Upper lobe of left lung (tissue), 6 donors: ENCODE data around the gene AMTN. TPM values are rescaled to one million over a fixed set of nuclear protein-coding genes. Genes with fewer than 3 reads are reported as not detected.

Experiments used
- ATAC-seq, 2 donors: fragments of 200-7000 bp; cut with Tn5 transposase; one replicate each; pipeline ENCODE4 v1.9.1; 2022; ENCODE audit warnings: mild to moderate bottlenecking in 2 of 2, moderate library complexity in 2 of 2; ENCODE audit not compliant: low FRiP score in 2 of 2
- DNase-seq, 2 donors: peaks; one replicate each; pipeline ENCODE4 v3.0.0-alpha.2; 2019 to 2020
- H3K27ac ChIP-seq, 4 donors: fragments of 200-600 bp; sonication (generic); one replicate each; pipeline ENCODE4 v1.5.1; 2016 to 2019
- H3K27me3 ChIP-seq, 4 donors: fragments of 200-600 bp; sonication (generic); one replicate each; pipeline ENCODE4 v1.5.1; 2017 to 2019
- H3K36me3 ChIP-seq, 4 donors: fragments of 200-600 bp; sonication (generic); one replicate each; pipeline ENCODE4 v1.5.1; 2016 to 2019
- H3K4me1 ChIP-seq, 4 donors: fragments of 200-600 bp; sonication (generic); one replicate each; pipeline ENCODE4 v1.5.1; 2018 to 2019
- H3K4me3 ChIP-seq, 4 donors: fragments of 200-600 bp; sonication (generic); one replicate each; pipeline ENCODE4 v1.5.1; 2017 to 2019; ENCODE audit warnings: mild to moderate bottlenecking in 2 of 4, moderate library complexity in 1 of 4
- H3K9me3 ChIP-seq, 4 donors: fragments of 200-600 bp; sonication (generic); one replicate each; pipeline ENCODE4 v1.5.1; 2018 to 2019
- CTCF ChIP-seq, 6 experiments: fragments of 450-650 bp in 4 of 6; fragments of 200-600 bp in 2 of 6; sonication (generic) in 2 of 6; IDR thresholded peaks; one replicate each; pipeline ENCODE4 v1.5.1; 2016 to 2019; ENCODE audit warnings: antibody characterized with exemption in 6 of 6
- EP300 ChIP-seq, 4 donors: sonication (generic); formaldehyde crosslinking; IDR thresholded peaks; one replicate each; pipeline ENCODE4 v1.5.1; 2017; ENCODE audit warnings: antibody characterized with exemption in 4 of 4, control low read depth in 2 of 4
- POLR2A ChIP-seq, 4 donors: fragments of 450-650 bp; IDR thresholded peaks; one replicate each; pipeline ENCODE4 v1.5.1; 2016 to 2017; ENCODE audit warnings: antibody characterized with exemption in 4 of 4, mild to moderate bottlenecking in 2 of 4
- POLR2AphosphoS5 ChIP-seq, 2 donors: sonication (generic); formaldehyde crosslinking; IDR thresholded peaks; one replicate each; pipeline ENCODE4 v1.5.1; 2017; ENCODE audit warnings: antibody characterized with exemption in 2 of 2
- WGBS, 2 donors: methylation state at CpG; one replicate each; pipeline ENCODE4 v1.1.5; 2017 to 2018; 5-methylcytosine and 5-hydroxymethylcytosine counted together
- total RNA-seq, 6 donors: library from RNA; depleted of rRNA in 4 of 6; stranded (reverse); fragments of >200 nt in 4 of 6; gene quantifications; one replicate each; pipeline versions ENCODE4 v1.1.0 to v1.2.1, GENCODE V29; 2016 to 2021
- donor health status: DM: no; HTN: no; CAD: no; lungs with moderate emphysema.
- donor health status: DM: no; HTN: yes; CAD: no; lungs with severe emphysema.

AMTN gene
- total RNA-seq, 6 donors from 2014 or later = not detected

DNA sequence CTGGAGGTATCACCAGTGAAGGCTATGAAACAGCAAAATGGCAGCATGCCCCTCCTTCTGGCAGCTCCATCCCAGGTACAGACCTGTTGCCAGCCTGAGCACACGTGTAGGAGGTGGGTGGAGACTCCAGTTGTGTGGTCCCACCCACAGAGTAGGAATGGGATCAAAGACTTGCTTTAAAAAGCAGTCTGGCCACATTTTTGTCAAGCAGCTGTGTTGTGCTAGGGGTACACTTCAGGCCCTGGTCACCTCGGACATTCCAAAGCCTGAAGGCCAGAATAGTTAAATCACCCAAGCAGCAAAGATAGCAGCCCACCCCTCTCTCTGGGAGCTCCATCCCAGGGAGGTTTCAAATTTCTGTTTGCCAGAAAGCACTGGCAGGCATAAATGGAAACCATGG lies 53.4 kb downstream of the AMTN start:
- no peaks in the 10 kb centered on the region for H3K36me3 ChIP-seq
- no peak overlapping the region for H3K27ac ChIP-seq
- DNase-seq (no peak), ATAC-seq (no peak)
- WGBS, 2 donors = 36 to 41% methylated on average over 2 of the region's 2 CpGs
- no peaks in the 10 kb centered on the region for H3K4me1 ChIP-seq
- TF ChIP-seq EP300 (IDR thresholded peaks at IDR 0.05) (no peak), POLR2AphosphoS5 (IDR thresholded peaks at IDR 0.05) (no peak), CTCF (IDR thresholded peaks at IDR 0.05) (no peak), POLR2A (IDR thresholded peaks at IDR 0.05) (no peak)
- no peaks in the 10 kb centered on the region for H3K9me3 ChIP-seq
- H3K27me3 ChIP-seq = no peaks in the 10 kb centered on the region
- no peak overlapping the region for H3K4me3 ChIP-seq

DNA sequence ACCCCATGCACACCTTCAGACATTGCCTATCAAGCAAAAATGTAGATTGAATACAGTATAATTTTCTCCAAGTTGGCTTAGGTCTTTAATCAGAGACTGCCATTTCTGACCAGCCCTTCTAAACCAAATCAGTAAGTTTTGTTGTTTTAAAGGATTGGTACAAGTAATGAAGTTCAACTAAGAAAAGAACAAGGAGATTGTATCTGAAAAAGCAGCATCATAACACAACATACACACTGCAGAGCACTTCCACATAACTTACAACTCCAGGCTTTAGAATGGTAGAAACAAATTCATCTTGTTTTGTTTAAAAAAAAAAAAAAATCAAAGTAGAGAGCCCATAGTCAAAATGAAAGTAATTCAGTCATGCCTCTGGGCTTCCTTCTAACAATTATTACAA lies 57.6 kb downstream of the AMTN start:
- Histone ChIP-seq H3K4me3 (no peak overlapping the region), H3K9me3 (no peaks in the 10 kb centered on the region), H3K4me1 (no peaks in the 10 kb centered on the region), H3K27me3 (no peaks in the 10 kb centered on the region), H3K27ac (no peak overlapping the region), H3K36me3 (no peaks in the 10 kb centered on the region)
- ATAC-seq (no peak), DNase-seq (no peak)
- TF ChIP-seq POLR2AphosphoS5 (IDR thresholded peaks at IDR 0.05) (no peak), POLR2A (IDR thresholded peaks at IDR 0.05) (no peak), CTCF (IDR thresholded peaks at IDR 0.05) (no peak), EP300 (IDR thresholded peaks at IDR 0.05) (no peak)

- no peak for DNase-seq
Measured at GRCh38 chr4:70577220-70577927, 59.0 kb downstream of the AMTN start.

GRCh38 chr4:70581980-70582379 lies 63.6 kb downstream of the AMTN start:
- Histone ChIP-seq H3K4me3 (no peak overlapping the region), H3K27ac (no peak overlapping the region), H3K4me1 (no peaks in the 10 kb centered on the region), H3K9me3 (no peaks in the 10 kb centered on the region), H3K27me3 (no peaks in the 10 kb centered on the region), H3K36me3 (no peaks in the 10 kb centered on the region)
- ATAC-seq = no peak
- 91 to 98% methylated on average over 2 of the region's 2 CpGs for WGBS, 2 donors
- no peak for DNase-seq
- TF ChIP-seq POLR2AphosphoS5 (IDR thresholded peaks at IDR 0.05) = no peak
- no peak for TF ChIP-seq EP300 (IDR thresholded peaks at IDR 0.05)
- no peak for TF ChIP-seq CTCF (IDR thresholded peaks at IDR 0.05)
- no peak for TF ChIP-seq POLR2A (IDR thresholded peaks at IDR 0.05)

More at GRCh38 chr4:70577220-70577927, 59.0 kb downstream of the AMTN start:
- no peak for ATAC-seq
- Histone ChIP-seq H3K4me1 (no peaks in the 10 kb centered on the region), H3K4me3 (no peak overlapping the region), H3K9me3 (no peaks in the 10 kb centered on the region), H3K27me3 (no peaks in the 10 kb centered on the region), H3K27ac (no peak overlapping the region), H3K36me3 (no peaks in the 10 kb centered on the region)
- WGBS, 2 donors = 40 to 49% methylated on average over 4 to 6 of the region's 6 CpGs
- TF ChIP-seq CTCF (IDR thresholded peaks at IDR 0.05) (no peak), POLR2A (IDR thresholded peaks at IDR 0.05) (no peak), POLR2AphosphoS5 (IDR thresholded peaks at IDR 0.05) (no peak), EP300 (IDR thresholded peaks at IDR 0.05) (no peak)

Other genes with a start within 250 kb of the AMTN start
- not detected for gene CABS1, start 183.6 kb upstream of the AMTN start, total RNA-seq
- not detected for gene SMR3A, start 157.8 kb upstream of the AMTN start, total RNA-seq
- gene SMR3B, start 135.4 kb upstream of the AMTN start, total RNA-seq = not detected
- not detected for gene OPRPN, start 120.6 kb upstream of the AMTN start, total RNA-seq
- not detected for gene MUC7, start 46.4 kb upstream of the AMTN start, total RNA-seq
- gene AMBN, start 73.7 kb downstream of the AMTN start, total RNA-seq = not detected
- under 1 TPM in 2 of 6 donors, not detected in 4; 0.17 to 0.26 TPM for gene ENAM, start 110.2 kb downstream of the AMTN start, total RNA-seq
- 100 to 1,000 TPM in 4 of 6 donors, 10 to 100 TPM in 2; 12.6 to 508 (median 254) TPM for gene JCHAIN, start 147.9 kb downstream of the AMTN start, total RNA-seq
- gene UTP3, start 170.0 kb downstream of the AMTN start, total RNA-seq = 10 to 100 TPM; 18.9 to 33.4 (median 27.9) TPM
- gene RUFY3, start 203.4 kb downstream of the AMTN start, total RNA-seq = 100 to 1,000 TPM in 2 of 6 donors, 10 to 100 TPM in 4; 65.1 to 161 (median 80.8) TPM